Activated T-cell treated with anti-CD3 and anti-CD28 coated beads for 1 hour (primary cell): ENCODE results near the gene TUBGCP2.

Experiments used
- DNase-seq: peaks from one replicate; pipeline ENCODE4 v3.0.0-alpha.2; 2020; ENCODE audit warnings: low read depth

TUBGCP2 gene

GRCh38 chr10:133302230-133302629 lies 6.4 kb downstream of the TUBGCP2 start:
- no peak for DNase-seq

DNA sequence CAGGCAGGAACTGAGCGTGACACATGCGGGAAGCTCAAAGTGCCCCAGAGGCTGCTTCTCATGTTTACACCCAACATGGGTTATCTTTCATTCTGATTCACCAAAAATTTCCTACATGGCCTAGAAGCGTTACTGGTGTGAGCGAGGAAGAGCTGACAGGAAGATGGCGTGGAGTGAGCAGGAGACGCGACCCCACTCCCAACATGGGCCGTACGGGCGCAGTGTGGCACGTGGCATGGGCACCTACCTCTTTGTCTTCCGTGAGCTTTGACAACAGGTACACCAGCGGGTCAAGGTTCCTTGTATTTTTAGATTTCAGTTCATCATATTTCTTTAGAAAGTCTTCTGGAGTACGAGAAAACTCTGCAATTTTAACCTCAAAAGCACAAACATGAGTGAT lies 8.9 kb downstream of the TUBGCP2 start:
- DNase-seq: no peak

GRCh38 chr10:133299224-133299623 lies 9.4 kb downstream of the TUBGCP2 start:
- no peak for DNase-seq

DNA sequence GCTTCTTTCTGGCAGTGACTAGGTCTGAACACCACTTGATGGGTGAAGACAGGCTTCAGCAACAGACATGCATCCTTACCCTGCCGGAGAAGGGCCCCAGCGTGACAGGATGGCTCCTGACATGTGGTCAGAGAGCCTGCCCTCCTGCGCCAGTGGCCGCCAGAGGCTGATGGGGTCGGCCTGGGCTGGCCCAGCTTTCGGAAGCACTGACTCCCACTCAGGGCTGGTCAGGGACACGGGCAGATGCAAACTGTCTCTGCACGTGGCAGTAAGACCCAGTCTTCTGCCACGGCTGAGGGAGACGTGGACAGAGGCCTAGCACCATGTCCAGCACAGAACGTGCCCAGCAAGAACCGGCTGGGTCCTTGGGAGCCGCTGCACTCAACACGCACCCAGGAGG lies 10.2 kb downstream of the TUBGCP2 start:
- no peak for DNase-seq

GRCh38 chr10:133297504-133297903 lies 11.2 kb downstream of the TUBGCP2 start:
- DNase-seq: no peak

- no peak for DNase-seq
Observed at GRCh38 chr10:133295426-133296320, 13.0 kb downstream of the TUBGCP2 start.

DNA sequence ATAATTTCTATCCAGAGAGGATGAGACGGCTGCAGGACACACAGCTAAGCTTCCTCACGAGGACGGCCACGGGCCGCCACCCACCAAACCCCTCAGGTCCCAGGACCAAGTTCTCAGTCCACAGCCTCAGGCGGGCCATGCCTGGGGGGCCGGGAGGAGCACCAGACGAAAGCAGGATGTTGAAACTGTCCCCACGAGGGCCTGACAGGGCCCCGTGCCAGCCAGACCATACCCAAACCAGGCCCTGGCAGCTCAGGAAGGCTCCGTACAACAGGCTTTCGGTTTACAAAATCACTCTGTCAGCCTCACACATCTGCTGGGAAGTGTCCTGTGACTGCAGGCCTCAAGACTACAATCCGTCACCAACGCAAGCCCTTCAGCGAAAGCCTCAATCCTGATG lies 14.5 kb downstream of the TUBGCP2 start:
- DNase-seq: no peak

- DNase-seq: no peak
Observed at GRCh38 chr10:133293810-133294119, 14.9 kb downstream of the TUBGCP2 start.

GRCh38 chr10:133292919-133293809 lies 15.5 kb downstream of the TUBGCP2 start:
- DNase-seq: no peak

- no peak for DNase-seq
Observed at GRCh38 chr10:133289761-133290160, 18.9 kb downstream of the TUBGCP2 start.

GRCh38 chr10:133287832-133288500 lies 20.7 kb downstream of the TUBGCP2 start:
- DNase-seq: no peak

- DNase-seq: no peak
Observed at GRCh38 chr10:133286366-133286765, 22.3 kb downstream of the TUBGCP2 start.

DNA sequence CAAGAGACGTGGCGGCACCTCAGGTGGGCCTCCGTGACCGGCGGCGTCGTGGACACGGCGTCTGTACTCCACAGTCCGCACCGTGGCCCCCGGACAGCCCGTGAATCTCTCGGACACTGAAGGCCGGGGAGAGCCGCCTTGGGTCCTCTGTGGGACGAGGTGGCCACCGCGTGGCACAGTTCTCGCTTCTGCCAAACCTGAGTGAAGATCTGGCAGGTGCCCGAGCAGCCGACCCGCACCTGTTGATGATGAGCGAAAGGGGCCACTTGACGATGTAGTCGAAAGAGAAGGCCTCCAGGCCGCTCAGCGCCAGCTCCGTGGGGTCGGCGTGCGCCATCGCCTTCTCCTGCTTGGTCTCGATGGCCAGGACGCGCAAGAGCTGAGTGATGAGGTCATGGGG lies 23.5 kb downstream of the TUBGCP2 start:
- no peak for DNase-seq

DNA sequence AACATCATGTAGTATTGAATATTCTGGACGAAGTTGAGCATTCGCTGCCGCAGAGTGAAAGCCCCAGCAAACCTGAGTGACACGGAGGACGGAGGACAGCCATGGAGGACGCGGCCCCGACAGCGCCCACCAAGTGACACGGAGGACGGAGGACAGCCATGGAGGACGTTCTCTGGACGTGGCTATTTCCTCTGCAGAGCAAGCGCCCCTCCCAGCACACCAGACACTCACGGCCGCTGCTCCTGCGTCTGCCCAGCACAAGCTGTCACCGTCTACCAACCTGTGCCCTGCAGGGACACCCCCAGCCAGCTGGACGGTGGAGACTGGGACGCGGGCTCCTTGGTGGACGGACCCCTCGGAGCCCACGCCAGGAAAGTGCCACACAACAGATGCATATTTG lies 24.7 kb downstream of the TUBGCP2 start:
- DNase-seq: no peak

- DNase-seq: no peak
Observed at GRCh38 chr10:133282846-133283390, 25.8 kb downstream of the TUBGCP2 start.

GRCh38 chr10:133281628-133282372 lies 26.9 kb downstream of the TUBGCP2 start:
- no peak for DNase-seq

- DNase-seq: no peak
Observed at GRCh38 chr10:133281084-133281483, 27.6 kb downstream of the TUBGCP2 start.

DNA sequence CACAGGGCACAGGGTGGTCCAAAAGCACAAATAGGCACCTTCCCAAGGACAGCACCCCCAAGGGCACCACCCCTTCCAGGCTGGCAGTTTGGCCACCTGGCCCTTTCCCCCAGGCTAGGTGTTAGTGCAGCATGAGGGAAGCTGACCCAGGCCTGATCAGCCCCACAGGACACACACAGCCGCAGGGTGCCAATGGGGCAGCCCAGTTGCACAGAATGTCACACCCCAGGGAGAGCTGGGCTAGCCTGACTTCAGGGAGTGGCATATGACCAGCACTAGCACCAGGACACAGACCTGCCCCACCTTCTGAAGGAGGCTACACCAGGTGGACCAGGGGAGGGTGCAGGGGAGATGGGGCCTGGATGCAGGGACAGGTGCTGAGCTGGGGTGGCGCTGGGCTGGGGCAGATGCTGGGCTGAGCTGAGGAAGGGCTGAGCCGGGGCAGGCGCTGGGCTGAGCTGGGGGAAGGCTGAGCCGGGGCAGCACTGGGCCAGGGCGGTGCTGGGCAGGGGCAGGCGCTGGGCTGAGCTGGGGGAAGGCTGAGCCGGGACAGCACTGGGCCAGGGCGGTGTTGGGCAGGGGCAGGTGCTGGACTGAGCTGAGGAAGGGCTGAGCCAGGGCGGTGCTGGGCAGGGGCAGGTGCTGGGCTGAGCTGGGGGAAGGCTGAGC lies 28.1 kb downstream of the TUBGCP2 start:
- no peak for DNase-seq

DNA sequence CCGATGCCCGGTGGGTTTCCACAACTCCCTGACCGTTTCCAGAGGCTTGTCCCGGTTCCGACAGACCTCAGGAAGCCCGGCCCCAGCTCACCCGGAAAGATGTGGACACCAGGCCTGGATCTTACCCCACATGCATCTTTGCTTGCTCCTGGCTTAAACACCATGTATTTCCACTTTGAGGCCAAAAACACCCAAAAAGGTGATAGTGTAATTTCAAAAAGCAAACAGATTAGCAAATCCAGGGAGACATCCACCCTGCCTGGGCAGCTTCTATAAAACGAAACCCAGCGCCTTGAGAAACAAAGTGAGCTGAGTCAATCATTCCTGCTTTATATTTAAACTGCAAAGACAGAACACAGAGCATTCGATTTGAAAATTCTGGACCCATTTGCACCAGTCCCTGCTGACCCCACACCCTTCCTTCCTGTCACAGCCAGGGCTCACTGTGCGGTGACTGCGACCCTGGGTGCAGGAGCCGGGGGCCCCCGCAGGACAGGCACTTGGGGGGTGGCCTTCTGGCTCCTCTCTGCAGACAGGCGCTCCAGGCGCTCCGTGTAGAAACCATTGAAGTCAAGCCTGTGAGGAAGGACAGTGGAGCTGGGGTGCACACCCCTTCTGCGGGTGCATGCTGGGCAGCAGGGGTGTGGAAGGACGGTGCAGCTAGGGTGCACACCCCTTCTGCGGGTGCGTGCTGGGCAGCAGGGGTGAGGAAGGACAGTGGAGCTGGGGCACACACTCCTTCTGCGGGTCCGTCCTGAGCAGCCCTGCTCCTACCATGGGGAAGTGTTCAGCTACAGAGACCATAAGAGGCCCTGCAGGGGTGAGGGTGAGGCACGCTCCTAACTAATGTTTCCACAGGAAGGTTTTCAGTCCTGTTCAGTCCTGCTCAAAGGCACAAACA lies 29.1 kb downstream of the TUBGCP2 start:
- no peak for DNase-seq
